ENCODE results near the gene RNF150.

- TF ChIP-seq, protein P1, sequence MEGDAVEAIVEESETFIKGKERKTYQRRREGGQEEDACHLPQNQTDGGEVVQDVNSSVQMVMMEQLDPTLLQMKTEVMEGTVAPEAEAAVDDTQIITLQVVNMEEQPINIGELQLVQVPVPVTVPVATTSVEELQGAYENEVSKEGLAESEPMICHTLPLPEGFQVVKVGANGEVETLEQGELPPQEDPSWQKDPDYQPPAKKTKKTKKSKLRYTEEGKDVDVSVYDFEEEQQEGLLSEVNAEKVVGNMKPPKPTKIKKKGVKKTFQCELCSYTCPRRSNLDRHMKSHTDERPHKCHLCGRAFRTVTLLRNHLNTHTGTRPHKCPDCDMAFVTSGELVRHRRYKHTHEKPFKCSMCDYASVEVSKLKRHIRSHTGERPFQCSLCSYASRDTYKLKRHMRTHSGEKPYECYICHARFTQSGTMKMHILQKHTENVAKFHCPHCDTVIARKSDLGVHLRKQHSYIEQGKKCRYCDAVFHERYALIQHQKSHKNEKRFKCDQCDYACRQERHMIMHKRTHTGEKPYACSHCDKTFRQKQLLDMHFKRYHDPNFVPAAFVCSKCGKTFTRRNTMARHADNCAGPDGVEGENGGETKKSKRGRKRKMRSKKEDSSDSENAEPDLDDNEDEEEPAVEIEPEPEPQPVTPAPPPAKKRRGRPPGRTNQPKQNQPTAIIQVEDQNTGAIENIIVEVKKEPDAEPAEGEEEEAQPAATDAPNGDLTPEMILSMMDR (conservative IDR thresholded peaks at IDR 0.05; ENCODE audit: low read depth, low read length): no peak
- TF ChIP-seq EZH2 (IDR thresholded peaks at IDR 0.05; ENCODE audit: borderline replicate concordance, low read depth, low read length, poor library complexity, severe bottlenecking): no peak
These were observed 47.9 kb upstream of the RNF150 start for GRCh38 chr4:141180991-141181761.

All from A673 (cell line).